HG02943 (cell line): Measurements from ENCODE around the gene PKDREJ.
A peak's percentile ranks its signal among the peaks of the same experiment; 100 is the strongest.
"Not testable (repeated sequence)": the region's sequence is repeated elsewhere in the genome, so short reads cannot be mapped to it uniquely, and the experiment has no call there.

ENCODE experiments used
- ATAC-seq: cut with Tn5 transposase; IDR thresholded peaks from one replicate; pipeline ENCODE4 v1.9.1; 2021; ENCODE audit warnings: mild to moderate bottlenecking, low read depth, moderate library complexity; ENCODE audit not compliant: unreplicated experiment

PKDREJ gene

DNA sequence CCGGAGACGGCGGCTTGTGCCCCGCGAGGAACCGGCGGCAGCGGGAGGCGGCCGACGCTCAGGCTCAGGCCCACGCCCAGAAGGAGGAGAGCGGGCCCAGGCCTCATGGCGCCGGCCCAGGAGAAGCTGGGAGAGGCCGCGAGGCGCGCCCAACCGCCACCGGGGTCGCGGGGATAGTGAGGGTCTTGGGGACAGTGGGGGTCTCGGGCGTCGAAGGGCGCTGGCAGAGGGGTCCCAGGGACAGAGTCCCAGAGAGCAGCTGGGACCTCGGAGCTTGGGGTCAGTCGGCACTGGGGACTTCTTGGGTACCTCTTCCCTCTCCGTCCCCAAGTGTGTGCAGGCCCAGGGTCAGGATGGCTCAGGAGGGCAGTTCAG, at the start of gene PKDREJ:
Gene PKDREJ (minus strand): TSS at position 128 of the 375 bp plus-strand sequence. CDS start 21 bp downstream, at position 107.
- no peak for ATAC-seq

- ATAC-seq, result not testable (repeated sequence)
Observed at GRCh38 chr22:46312848-46313247, 49.7 kb upstream of the PKDREJ start.

- no peak for ATAC-seq
Observed at GRCh38 chr22:46312056-46312455, 48.9 kb upstream of the PKDREJ start.

GRCh38 chr22:46309526-46310085, 46.5 kb upstream of the PKDREJ start:
- ATAC-seq, result no peak

DNA sequence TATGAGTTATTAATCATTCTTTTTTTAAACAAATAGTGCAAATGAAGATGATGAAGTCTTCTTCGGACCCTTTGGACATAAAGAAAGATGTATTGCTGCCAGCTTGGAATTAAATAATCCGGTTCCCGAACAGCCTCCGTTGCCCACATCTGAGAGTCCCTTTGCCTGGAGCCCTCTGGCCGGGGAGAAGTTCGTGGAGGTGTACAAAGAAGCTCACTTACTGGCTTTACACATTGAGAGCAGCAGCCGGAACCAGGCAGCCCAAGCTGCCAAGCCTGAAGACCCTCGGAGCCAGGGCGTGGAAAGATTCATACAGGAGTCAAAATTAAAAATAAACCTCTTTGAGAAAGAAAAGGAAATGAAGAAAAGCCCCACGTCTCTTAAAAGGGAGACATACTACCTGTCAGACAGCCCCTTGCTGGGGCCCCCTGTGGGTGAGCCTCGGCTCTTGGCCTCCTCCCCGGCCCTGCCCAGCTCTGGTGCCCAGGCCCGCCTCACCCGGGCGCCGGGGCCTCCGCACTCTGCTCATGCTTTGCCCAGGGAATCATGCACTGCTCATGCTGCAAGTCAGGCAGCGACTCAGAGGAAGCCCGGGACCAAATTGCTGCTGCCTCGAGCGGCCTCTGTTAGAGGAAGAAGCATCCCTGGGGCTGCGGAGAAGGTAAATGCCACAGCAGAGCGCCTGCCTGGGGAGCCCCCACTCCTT, 45.3 kb upstream of the PKDREJ start:
- ATAC-seq, result no peak

DNA sequence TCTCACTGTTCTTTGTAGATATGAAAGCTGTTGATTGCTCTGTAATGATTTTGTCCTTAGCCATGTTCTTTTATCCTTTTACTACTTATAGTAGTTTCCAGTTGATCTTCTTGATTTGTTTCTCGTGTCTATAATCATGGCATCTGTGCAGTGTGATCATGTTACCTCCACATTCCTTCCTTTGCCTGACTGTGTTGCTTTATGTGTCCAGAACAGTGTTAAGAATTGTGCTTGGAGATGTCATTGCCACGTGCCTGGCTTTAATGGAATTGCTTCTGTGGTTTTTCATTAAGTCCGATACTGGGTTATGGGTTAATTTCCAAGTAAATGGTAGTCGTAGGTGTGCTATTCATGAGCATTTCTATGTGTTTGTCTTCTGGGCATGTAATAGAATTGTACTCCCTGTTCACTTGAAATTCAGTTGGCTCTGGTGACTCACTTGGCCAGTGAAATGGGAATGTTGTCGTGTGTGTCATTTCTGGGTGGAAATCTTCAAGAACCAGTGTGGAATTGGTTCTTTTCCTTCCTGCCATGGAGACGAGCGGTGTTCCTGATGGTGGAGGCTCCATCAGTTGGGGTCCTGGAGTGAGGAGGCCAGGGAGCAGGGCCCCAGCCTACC, 40.3 kb upstream of the PKDREJ start:
- ATAC-seq, result no peak

DNA sequence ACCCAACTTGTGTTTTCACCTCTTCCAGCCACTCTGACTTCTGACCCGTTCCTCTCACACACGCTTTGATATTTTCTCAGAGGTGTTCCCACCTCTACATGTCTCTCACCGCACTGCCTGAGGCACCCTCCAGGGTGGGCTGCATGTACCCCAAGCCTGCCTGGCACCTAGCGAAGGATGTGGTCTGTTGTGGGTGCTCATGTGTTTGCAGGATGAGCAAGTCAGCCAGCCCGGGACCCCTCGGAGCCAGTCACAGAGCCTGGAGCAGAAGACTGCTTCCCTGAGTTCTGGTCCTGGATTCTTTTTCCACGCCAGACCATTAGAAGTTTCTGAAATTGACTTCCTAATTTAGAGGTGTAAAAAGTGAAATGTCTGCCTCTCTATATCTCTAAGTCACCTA, 37.3 kb upstream of the PKDREJ start:
- no peak for ATAC-seq

DNA sequence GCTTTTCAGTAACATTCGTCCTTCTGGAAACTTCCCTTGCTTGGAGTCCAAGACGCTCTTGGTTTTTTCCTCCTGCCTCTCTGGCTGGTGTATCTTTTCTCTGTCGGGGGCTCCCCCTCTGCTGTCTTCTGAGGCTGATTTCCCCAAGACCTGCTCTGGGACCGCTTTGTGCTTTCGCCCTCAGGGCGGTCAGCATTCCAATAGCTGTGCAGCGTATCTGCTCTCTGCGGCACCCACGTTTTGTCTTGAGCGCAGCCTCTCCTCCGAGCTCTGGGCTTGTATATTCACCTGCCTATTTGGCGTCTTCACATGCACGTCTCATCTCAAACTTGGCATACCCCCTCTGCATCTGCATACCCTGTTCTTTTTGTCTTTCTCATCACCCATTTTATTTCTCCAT, 36.0 kb upstream of the PKDREJ start:
- ATAC-seq, result no peak

DNA sequence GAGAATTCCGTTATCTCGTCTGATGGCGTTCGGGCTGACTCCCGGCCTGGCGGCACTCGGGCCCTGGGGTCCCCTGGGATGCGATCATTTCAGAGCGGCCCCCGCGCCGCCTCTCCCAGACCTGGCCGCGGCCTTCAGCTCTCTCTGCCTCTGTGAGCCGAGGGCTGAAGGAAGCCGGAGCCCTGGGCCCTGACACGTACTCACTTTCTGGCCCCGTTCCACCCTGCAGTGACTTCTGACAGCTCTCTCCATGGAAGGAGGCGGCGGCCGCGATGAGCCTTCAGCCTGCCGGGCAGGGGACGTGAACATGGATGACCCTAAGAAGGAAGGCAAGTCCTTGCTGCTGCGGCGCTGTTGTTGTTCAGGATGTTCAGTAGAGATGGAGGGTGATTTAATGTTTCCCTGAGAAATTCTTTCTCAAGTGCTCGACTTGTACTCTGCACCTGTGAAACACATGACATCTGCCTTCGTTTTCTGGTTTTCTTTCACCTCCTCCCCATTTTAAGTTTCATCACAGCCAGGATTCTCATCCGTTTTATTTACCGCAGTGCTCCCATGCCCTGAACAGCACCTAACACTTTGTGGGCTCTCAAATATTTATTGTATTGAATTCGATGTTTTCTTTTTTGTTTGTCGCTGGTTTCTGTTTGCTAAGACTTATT, 34.1 kb upstream of the PKDREJ start:
- peak; percentile 15 for ATAC-seq

GRCh38 chr22:46296257-46297150, 33.4 kb upstream of the PKDREJ start, which contains the start of gene GTSE1:
GTSE1 (plus strand) TSS chr22:46296870; CDS start chr22:46297401, 531 bp downstream.
- peak; percentile 93 for ATAC-seq

DNA sequence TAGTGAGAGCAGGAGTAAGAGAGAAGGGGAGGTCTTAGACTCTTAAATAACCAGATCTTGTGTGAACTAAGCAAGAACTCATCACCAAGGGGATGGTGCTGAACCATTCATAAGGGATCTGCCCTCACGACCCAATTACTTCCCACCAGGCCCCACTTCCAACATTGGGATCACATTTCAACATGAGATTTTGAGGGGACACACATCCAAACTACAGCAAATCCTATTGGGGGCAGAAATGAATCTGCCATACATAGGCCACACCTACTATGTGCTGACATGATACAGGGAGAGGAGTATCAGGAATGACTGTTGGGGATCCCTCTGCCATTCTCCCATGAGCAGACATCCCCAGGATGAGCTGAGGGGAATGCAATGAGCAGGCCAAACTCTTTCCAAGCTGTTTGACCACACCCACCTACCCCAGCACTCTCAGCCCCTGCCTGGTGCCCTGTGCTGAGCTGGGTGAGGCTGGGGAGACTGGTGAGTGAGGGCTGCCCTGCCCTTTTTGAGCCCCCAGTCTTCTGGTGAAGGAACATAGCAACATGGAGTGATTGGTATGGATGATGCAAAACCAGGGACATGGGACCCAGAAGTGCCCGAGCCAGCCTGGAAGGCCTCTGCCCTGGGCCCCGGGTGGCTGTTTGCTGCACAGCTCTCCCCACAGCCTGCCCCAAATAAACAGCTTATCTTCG, 32.3 kb upstream of the PKDREJ start:
- ATAC-seq, result no peak

DNA sequence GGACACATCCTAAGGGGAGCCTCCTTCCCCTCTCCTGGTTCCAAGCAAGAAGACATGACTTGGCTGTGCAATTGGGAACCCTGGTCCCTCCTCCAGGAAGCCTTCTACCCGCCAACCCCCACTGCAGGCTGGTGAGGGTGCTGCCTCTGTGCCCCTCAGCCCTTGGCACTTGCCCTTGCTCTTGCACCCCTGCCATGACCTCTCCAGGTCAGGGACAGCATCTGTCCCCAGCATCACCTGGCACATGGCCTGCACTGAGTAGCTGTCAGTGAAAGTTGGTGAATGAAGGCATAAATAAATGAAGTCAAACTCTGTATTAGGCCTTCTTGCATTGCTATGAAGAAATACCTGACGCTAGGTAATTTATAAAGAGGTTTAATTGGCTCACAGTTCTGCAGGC, 31.6 kb upstream of the PKDREJ start:
- ATAC-seq, result no peak

- ATAC-seq, result no peak
Observed at GRCh38 chr22:46293577-46294260, 30.6 kb upstream of the PKDREJ start.

DNA sequence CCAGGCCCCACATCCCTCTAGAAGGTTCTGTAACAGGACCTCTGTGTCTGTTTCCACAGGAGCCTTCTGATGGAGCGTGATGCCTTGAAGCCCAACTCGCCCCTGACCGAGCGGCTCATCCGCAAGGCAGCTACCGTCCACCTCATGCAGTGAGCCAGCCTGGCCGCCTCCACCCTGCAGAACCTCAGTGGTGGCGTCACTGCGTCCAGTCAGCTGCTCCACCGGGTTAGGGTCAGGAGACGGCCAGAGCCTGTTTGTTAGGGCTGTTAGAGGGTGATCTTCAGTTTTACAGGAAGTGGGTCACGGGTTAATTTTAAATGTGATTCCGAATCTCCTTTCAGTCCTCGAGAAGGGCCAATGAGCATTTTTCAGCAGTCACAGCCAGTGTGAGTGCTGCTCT, 29.6 kb upstream of the PKDREJ start:
- ATAC-seq, result no peak

DNA sequence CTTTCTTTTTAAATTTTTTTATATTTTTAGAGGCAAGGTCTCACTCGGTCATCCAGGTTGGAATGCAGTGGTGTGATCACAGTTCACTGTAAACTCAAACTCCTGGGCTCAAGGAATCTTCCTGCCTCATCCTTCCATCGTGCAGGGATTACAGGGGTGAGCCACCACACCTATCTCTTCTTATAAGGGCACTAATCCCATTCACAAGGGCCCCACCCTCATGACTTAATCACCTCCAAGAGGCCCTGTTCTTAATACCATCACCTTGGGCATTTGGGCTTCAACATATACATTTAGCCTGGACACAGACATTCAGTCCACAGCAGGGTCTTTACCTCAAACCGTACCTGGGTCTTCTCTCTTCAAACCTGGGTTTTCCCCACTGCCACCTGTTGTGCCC, 29.0 kb upstream of the PKDREJ start:
- no peak for ATAC-seq

DNA sequence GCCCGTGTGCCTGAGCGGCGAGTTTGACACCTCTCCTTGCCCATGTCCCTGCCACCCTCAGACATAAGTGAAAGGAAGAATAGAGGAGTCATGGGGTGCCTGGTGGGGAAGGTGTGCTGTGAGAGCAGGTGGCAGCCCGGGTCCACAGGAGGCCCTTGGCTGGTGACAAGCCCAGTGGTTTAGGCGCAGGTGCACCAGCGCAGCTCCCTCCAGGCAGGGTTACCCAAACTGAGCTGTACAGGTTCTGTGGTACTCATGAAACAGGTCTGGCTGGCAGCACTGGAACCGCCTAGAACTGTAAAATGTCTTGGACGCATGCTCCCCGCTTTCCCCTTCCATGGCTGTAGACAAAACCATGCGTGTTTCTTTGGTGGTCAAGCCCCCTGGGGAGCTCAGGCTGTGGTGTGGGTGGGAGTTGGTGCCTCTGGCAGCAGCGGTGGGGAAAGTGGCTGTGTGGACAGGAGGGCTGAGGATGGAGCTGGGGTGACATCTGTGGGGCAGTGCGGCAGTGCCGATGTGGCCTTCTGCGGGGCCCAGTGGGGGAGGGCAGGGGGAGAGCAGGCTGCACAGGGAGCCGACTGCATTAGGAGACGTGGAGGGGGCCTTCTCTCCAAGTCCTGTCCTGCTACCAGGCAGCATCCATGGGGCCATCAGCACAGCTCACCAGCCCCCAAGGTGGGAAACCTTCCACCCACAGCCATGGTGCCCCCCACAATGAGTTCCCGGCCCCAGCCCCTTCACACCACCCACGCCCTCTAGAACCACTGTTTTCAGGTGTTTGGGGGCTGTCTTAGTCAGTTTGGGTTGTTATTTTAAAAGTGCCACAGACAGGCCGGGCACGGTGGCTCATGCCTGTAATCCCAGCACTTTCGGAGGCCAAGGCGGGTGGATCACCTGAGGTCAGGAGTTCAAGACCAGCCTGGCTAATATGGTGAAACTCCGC, 28.0 kb upstream of the PKDREJ start:
- ATAC-seq, result no peak

DNA sequence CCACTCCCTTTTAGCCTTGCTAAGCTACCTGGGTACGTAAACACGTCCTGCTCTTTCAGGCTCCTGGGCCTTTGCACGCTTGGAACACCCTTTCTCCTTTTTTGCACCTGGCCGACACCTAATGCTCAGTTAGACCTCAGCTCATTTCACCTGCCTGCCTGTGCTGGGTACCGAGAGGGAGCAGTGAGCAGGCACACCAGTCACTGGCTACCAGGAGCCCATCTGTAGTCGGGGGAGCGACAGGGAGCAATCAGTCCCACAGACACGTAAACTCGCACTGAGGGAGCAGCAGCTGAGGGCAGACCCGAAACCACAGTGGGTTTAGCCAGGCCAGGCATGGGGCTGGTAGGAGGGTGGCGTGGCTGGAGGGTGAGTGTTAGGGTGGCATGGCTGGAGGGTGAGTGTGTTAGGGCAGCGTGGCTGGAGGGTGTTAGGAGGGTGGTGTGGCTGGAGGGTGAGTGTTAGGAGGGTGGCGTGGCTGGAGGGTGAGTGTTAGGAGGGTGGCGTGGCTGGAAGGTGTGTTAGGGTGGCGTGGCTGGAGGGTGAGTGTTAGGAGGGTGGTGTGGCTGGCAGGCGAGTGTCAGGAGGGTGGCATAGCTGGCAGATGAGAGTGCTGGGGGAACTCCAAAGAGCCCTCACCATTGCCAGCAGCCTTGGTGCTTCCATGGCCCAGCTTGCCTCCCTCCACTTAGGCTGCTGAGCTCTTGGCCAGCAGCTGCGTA, 27.1 kb upstream of the PKDREJ start:
- no peak for ATAC-seq
